ENCODE measurements around the gene DECR2. TPM values are rescaled to one million over a fixed set of nuclear protein-coding genes. Genes with fewer than 3 reads are reported as not detected.

Gene DECR2
- total and polyA plus RNA-seq, 9 of the 15 experiments (the other 6 are each of a cell fraction or from before 2014, with no cell fraction given) = 1.0 to 31.9 (median 10.3) TPM

GRCh38 chr16:399340-400019, 2.2 kb upstream of the DECR2 start (continued):
- no peak for TF ChIP-seq ETS1 (conservative IDR thresholded peaks at IDR 0.05; ENCODE audit: control insufficient read depth, low read depth, low read length)
- no peak for TF ChIP-seq ZNF274 (IDR thresholded peaks at IDR 0.05; ENCODE audit: borderline replicate concordance, low read depth, low read length)
- no peak for TF ChIP-seq ZFP30 (CRISPR knock-in tag; IDR thresholded peaks at IDR 0.05; ENCODE audit: borderline replicate concordance)
- TF ChIP-seq, protein P1, sequence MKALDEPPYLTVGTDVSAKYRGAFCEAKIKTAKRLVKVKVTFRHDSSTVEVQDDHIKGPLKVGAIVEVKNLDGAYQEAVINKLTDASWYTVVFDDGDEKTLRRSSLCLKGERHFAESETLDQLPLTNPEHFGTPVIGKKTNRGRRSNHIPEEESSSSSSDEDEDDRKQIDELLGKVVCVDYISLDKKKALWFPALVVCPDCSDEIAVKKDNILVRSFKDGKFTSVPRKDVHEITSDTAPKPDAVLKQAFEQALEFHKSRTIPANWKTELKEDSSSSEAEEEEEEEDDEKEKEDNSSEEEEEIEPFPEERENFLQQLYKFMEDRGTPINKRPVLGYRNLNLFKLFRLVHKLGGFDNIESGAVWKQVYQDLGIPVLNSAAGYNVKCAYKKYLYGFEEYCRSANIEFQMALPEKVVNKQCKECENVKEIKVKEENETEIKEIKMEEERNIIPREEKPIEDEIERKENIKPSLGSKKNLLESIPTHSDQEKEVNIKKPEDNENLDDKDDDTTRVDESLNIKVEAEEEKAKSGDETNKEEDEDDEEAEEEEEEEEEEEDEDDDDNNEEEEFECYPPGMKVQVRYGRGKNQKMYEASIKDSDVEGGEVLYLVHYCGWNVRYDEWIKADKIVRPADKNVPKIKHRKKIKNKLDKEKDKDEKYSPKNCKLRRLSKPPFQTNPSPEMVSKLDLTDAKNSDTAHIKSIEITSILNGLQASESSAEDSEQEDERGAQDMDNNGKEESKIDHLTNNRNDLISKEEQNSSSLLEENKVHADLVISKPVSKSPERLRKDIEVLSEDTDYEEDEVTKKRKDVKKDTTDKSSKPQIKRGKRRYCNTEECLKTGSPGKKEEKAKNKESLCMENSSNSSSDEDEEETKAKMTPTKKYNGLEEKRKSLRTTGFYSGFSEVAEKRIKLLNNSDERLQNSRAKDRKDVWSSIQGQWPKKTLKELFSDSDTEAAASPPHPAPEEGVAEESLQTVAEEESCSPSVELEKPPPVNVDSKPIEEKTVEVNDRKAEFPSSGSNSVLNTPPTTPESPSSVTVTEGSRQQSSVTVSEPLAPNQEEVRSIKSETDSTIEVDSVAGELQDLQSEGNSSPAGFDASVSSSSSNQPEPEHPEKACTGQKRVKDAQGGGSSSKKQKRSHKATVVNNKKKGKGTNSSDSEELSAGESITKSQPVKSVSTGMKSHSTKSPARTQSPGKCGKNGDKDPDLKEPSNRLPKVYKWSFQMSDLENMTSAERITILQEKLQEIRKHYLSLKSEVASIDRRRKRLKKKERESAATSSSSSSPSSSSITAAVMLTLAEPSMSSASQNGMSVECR (CRISPR knock-in tag; IDR thresholded peaks at IDR 0.05) = no peak

All from K562 (cell line).